HTERT RPE-1 (cell line): Measurements from ENCODE around the gene C8A.

ENCODE experiments used
- in situ Hi-C: fragments of 300-500 bp; cut with MboI; formaldehyde crosslinking; loops from 4 replicates; pipeline ENCODE4 v1.14.3; 2020; ENCODE audit warnings: low sequenced_read_pairs

The C8A gene

DNA sequence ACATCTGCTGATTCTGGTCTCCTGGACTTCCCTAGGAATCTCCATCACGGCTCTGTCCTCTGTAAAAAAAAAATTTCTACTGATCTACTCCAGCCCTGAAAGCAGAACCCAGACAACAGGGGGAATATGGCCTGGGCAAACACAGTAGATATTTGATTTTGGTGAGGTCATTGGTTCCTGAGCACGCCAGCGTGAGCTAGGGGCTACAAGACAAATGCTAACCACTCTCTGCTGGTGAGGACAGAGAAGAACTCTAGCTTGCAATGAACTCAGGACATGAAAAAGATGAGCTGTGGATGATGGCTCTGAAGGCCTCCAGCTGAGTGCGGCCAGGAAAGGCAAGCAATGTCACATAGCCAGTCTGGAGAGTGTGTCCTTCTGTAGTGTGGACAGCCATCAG lies 18.2 kb upstream of the C8A start:
- in situ Hi-C loops: no loop called here

DNA sequence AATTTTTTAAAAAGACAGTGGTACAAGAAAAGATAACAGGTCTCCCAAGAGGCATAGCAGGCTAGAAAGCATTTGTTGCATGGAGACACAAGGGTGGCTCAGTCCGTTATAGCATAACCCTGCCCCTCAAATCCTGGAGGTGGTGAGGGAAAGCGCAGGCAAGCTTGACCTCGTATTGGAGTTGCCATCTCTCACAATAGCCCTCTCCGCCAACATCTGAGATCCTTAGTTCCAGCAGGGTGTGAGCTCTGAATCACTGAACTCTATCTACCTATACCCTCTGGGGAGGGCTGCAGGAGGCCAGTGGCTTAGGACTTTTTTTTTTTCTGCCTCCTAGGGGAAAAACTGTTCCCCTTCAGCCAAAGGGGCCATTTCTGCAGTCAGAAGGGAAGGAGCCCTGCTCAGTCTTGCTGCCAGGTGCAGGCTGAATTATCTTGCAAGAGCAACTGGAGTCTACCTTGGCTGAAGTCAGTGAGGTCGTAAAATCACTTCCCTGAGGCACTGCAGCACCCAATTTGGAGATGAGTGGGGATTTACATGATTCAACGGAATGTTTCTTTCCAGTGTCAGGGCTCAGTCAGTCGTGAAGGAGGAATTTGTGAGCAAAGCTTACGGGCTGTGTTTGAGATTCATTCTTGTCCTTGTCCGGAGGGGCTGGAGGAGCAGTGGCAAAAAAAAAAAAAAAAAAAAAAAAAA lies 17.2 kb upstream of the C8A start:
- in situ Hi-C loops: no loop called here

DNA sequence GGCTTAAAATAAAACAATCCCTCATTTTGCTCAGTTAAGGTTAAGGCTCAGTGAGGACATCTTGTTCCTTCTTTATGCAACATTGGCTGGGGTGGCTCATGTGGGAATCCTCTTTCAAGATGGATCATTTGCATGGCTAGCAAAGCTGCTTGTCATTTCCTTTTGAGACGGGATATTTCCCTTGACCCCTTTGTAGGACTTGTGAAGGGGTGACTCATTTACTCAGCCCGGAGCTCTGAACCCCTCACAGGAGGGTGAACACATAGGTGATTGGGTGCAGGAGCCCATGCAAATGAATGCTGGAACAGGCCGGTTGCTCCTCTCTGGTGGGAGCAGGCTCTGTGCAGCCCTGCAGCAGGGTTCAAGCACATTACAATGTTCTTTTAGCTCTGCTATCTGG lies 15.8 kb upstream of the C8A start:
- in situ Hi-C loops: no loop called here

DNA sequence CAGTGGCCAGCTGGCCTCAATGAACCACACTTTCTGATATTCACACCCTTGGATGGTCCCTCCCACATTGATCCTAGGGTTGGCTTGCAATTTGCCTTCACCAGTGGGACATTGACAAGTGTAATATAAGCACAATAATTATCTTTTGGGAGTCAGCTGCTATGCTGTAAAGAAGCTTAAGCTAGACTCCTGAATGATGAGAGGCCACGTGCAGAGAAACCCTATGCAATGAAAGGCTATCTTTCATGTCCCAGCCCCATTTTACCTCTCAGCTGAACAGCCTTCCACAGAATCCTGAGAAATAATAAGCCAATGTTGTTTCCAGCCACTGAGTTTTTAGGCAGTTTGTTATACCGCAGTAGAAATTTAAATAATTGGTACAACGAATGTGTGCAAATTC lies 11.1 kb upstream of the C8A start:
- in situ Hi-C loops: no loop called here

DNA sequence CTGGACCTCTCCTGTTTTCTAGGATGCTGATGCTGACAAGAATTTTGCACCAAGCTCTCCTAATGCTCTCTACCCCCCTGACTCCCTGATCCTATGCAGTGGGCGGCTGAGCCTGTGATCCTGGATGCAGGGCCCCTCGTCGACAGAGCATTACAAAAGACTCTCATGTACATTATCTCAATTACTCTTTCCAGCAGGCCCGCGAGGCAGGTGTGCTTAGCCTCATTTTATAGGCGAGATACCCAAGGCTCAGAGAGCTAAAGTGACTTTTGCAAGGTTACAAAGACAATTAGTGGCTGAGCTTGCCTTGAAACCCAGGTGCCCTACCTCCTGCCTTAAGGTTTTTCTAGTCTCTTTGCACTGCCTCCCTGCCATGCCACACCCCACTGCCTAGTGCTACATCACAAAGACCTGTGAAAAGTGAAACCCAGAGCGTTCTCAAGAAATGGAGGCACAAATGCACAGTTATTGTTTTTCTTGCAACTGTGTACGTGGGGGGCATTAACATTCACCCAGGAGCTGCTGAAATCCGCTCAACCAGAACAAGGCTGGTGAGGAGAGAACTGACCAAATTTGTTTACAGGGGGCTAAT lies 10.0 kb upstream of the C8A start:
- in situ Hi-C loops: no loop called here

DNA sequence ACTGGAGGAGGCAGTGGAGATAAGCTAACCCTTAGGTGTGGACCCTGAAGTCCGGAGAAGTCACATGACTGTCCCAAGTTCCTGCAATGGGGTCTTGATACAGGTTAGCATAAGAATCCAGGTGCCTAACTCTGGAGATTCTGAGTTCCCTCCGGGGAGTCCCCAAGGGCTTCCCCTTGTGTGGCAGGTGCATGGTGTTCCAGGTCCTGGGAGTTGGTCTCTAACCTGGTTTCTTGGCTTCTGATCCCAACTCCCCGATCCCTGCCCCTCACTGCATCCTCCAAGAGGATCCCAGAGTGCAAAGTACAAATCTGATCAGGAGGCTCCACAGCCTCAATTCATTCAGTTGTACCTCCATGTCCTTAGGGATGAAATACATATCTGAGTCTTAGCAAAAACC lies 9.3 kb upstream of the C8A start:
- in situ Hi-C loops: no loop called here

DNA sequence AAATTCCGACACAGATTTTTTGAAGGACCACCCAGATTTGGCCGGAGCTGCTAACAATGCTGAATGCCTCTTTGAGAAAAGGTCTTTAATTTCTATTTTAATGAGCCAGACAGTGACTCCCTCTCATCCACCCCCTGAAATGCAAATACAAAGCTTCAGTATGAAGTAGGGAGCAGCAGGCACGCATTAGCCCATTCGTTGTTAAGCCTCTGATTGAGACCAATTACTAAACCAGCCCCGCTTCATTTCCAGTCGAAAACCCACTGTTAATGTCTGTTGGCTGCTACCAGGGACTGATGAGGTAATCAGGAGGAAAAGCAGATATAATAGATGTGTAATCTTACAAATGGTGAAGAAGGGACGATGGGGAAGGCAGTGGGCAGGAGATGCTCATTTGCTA lies 4.8 kb upstream of the C8A start:
- in situ Hi-C loops: no loop called here

DNA sequence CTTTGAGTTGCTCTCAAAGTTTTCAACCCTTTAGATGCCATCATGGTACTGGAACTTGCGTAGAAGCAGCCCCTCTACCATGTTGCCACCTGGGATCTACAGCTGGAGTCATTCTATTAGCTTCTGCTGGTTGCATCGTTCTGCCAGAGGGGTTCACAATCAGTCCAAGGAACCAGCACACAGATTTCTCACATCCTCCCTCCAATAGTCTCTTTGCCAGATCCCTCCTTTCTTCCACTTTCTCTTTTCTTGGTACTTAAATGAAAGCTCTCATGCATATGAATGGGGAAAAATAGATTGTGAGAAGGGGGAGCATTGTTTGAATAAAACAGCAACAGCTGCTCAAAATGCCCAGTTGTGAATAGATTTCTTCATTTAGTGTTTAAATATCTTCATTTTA lies 4.2 kb upstream of the C8A start:
- in situ Hi-C loops: no loop called here

DNA sequence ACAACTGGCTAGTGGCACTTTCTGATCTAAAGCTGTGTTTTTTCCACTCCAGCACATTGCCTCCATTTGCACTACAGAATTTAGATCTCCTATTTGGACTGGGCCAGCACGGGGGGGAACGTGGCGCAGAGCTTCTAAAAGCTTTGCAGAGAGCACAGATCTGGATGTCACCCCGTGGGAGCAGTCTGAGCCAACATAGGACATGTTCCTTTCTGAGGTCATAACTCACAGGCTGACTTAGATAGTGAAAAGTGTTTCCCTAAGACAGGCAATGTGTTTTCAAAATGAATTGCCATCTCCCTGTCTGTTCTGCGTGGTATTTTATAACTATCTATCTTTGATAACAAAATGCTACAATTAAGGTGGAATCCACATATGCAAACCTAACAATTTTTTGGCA lies 3.7 kb upstream of the C8A start:
- in situ Hi-C loops: no loop called here

DNA sequence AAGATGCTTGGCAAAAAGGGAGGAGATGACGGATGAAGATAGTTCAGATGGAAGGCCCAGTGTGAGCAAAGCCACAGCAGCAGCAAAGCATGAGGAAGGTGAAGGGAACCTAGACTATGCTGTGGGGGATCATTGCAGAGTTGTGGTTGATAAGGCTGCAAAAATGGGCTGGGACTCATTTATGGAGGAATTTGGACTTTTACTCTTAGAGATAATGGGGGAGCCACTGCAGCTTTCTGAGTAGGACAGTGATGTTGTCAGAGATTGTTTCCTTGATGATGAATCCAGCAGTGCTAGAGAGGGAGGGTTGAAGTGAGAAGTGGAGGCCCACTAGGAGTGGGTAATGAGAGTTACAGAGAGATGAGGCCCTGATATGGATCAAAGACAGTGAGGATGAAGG lies 2.1 kb upstream of the C8A start:
- in situ Hi-C loops: no loop called here

DNA sequence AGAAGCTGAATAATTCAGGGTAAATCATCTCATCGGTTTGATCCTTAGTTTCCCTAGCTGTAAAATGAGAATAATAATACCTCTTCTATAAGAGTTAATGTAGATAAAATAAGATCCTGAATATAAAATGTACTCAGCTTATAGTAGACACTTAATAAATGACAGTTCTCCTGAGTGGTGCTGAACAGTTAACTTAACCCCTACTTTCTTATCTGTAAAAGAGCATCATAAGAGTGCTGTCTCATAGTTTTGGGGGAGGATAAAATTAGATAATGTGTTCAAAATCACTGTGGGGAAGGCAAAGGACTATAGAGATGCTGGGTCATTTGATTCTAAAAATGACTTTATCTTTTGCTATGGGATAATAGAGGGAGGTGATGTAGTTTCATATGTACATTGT lies 593 bp downstream of the C8A start:
- in situ Hi-C loops: no loop called here

DNA sequence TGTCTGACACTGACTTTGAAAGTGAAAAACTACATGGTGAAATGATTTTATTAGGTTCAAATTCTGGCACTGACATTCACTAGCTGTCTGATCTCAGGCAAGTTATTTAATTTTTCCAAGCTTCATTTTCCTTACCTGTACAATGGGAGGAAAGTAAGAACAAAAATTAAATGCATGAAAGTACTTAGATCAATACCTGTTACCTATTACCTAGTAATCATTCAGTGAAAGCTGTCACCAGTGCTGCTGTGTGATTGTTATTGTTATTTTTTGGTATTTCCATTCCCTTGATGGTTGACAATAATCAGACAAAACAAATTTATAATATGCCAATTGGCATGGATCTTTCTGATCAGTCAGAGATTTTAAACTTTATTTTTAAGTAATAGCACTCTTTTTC lies 1.6 kb downstream of the C8A start:
- in situ Hi-C loops: no loop called here

DNA sequence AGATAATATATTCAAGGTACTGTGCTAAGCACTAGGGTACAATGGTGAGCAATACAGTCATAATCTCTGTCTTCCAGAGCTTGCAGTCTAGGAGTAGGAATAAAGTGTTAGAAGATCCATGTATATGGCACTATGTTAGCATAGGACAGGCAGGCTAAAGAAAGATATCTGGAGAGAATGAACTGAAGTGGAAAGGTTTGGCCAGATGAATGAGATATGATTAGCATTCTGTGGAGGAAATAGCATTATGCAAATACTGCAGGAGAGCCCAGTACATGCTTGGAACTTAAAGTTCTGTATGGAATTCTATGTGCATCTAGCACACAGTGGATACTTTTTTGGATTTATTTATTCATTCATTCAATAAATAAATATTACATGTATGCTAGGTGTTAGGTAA lies 4.7 kb downstream of the C8A start:
- in situ Hi-C loops: no loop called here

DNA sequence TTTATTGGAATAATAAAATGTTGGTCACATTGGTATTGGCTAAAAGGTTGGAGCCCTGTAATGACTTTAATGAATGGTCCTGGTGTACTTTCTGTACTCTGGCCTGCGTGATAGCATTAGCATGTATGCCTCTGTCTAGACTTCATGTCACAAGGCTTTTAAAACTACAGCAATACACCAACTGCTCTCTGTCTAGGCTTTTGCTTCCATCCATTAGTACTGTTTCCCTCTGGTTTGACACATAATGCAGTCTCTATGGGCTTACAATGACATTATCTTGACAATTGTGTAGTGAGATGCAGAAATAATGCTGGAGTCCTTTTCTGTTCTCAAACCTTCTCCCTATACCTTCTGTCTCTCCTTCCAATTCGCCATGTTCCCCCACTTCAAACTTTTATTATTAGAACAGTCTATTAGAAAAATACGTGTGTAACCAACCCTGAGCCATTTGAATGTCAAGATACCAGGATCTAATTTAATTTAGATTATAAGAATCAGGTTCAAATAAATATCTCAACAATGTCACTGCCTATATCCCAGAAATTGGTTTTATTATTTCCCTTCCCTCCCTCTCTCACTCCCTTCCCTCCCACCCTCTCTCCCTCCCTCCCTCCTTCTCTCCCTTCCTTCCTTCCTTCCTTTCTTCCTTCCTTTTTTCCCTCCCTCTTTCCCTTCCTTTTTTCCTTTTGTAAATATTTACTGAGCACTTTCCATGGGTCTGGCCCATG lies 8.8 kb downstream of the C8A start:
- in situ Hi-C loops: no loop called here

DNA sequence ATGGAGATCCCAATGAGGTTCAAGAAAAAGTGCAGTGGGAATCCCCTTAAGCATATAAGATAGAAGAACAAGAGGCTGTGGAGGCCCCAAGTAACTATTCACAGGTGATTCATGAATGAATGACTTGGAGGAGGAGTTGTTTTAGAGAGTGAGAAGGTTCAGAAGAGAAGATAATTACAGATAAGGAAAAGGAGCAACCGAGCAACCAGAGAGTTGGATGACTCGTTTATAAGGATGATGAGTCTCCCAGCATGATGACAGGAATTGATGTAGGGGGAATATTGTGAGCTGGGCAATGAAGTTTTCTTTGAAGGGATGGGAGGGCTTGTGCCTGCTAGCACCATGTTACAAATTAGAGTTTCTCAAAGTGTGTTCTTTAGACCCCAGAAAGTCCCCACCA lies 9.8 kb downstream of the C8A start:
- in situ Hi-C loops: no loop called here

DNA sequence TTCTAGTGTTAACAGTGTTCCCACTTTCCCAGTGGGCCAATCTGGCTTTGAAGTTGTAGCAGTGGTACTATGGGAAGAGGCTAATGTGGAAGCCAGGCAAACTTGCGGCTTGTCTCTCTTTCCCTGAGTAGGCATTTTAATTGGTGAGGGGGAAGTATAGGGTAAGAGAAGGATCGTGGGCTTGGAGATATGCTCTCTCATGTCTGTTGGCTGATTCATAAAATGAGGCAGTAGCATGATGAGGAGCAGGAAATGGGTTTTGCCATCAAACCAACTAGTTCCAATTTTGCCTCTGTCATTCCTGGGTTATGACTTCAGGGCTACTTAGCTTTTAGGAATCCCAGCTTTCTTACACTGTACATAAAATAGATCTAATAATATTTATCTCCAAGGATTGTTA lies 12.1 kb downstream of the C8A start:
- in situ Hi-C loops: no loop called here

DNA sequence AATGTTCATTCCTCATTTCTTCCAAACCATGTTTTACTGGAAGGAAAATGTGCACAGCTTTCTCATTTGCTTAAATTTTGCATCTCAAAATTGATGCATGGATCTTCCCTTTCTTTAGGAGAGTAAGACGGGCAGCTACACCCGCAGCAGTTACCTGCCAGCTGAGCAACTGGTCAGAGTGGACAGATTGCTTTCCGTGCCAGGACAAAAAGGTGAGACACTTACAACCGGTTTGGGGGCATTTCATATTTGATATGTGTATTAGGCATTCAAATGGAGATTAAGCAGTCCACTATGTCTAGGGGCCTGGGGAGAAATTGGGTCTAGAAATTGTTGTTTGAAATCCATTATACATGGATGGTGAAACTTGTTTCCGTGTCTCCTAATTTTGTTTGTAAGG lies 12.9 kb downstream of the C8A start:
- in situ Hi-C loops: no loop called here

DNA sequence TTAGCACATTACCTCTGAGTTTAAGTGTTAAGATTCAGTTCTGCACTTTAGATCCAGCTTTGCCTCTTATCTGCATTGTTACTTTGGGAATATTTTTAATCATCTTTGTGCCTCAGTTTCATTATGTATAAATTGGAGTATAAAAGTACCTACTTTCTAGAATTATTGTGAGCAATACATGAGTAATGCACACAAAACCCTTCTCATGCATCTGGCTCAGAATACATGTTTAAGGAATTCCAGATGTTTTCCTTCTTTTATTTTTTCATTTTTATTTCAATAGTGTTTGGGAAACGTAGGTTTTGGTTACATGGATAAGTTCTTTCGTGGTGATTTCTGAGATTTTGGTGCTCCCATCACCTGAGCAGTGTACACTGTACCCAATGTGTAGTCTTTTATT lies 14.2 kb downstream of the C8A start:
- in situ Hi-C loops: no loop called here

DNA sequence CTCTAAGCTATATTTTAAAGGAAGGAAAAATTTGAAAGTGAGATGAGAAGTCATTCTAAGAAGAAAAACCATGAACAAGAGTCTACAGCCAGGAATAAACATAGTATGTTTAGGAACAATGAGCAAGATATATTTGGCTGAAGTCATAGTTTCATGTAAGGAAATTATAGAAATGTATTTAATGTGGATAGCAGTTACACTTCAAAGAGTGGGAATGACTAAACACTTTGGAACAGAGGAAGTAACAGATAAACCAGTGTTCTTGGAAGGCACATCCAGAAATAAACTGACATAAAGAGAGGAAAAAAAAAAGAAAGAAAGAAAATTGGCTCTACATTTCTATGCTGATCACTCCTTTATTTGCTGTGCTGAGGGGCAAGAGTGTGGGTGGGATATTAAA lies 18.0 kb downstream of the C8A start:
- in situ Hi-C loops: no loop called here

DNA sequence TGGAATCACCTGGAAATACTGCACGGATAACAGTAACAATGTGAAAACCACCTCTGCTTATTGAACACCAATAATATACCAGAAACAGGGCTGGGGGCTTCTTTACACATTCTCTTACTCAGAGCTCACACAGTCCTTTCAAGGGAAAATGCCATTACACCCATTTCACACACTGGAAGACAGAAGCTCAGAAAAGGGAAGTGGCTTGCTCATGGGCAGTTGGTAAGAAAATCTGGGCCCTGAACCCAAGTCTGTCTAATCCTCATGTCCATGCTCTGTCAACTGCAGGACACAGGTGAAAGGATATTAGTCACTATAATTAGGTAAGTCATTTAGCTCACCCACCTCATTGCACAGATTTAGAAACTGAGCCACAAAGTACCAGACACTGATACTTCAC lies 18.6 kb downstream of the C8A start:
- in situ Hi-C loops: no loop called here

DNA sequence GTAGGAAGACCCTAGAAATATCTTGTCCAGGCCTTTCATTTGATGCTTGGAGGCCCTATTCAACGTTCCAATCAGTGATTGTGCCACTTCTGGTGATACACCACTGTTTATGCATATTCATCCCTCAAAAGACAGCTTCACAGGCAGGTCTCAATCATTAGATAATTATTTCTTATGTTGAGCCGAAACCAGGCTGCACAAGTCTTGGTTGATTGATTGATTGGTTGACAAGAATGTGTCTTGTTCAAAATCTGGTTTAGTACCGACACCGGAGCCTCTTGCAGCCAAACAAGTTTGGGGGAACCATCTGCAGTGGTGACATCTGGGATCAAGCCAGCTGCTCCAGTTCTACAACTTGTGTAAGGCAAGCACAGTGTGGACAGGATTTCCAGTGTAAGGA lies 20.1 kb downstream of the C8A start:
- in situ Hi-C loops: no loop called here

DNA sequence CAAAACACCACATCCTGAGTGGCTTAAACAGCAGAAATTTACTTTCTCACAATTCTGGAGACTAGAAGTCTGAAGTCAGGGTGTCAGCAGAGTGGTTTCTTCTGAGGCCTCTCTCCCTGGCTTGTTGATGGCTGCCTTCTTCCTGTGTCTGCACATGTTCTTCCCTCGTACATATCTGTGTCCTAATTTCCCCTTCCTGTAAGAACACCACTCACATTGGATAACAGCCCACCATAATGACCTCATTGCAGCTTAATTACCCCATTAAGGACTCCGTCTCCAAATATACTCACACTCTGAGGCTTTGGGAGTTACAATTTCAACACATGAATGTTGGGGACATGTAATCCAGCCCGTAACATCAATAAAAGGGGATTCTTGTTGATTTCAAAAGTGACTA lies 23.4 kb downstream of the C8A start:
- in situ Hi-C loops: no loop called here

DNA sequence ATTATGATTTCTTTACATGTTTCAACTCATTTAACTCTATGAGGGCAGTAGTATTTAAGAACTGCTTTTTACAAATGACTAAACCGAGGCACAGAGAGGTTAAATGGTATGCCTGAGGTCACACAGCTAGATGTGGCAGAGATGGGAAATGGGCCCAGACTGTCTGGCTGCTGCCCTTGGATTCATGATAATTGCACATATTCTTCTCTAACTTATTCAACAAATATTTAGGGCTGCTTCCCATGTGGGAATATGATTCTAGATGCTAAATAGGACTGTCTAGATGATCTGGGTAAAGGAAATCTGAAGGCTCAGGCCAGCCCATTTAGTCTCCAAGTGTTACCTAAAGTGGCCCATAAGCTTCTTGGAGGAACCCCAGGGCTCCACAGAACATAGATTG lies 26.2 kb downstream of the C8A start:
- in situ Hi-C loops: no loop called here
